GM23338 (cell line): ENCODE data around the gene OSBPL3. TPM values are rescaled to one million over a fixed set of nuclear protein-coding genes. Genes with fewer than 3 reads are reported as not detected.

ENCODE experiments used
- ATAC-seq: fragments of 200-7000 bp; cut with Tn5 transposase; 3 replicates; pipeline ENCODE4 v1.9.1; 2020
- DNase-seq: peaks from one replicate; pipeline ENCODE4 v3.0.0-alpha.2; 2015; ENCODE audit warnings: low spot score
- H2AFZ ChIP-seq: fragments of 200-600 bp; sonication (generic); 2 replicates; pipeline ENCODE4 v1.8.0; 2016; ENCODE audit warnings: antibody characterized with exemption, mild to moderate bottlenecking, moderate library complexity
- H3F3A ChIP-seq: fragments of 200-600 bp; sonication (generic); replicated peaks from 2 replicates; pipeline ENCODE4 v1.8.0; 2017; ENCODE audit warnings: antibody characterized with exemption, mixed run types, low read depth
- H3K27ac ChIP-seq: fragments of 200-600 bp; sonication (generic); 2 replicates; pipeline ENCODE4 v1.6.1; 2016; ENCODE audit warnings: low read depth
- H3K27me3 ChIP-seq: fragments of 200-600 bp; sonication (generic); 2 replicates; pipeline ENCODE4 v1.8.0; 2016; ENCODE audit warnings: mild to moderate bottlenecking, mixed run types, moderate library complexity; ENCODE audit not compliant: insufficient read depth
- H3K36me3 ChIP-seq: fragments of 200-600 bp; sonication (generic); 2 replicates; pipeline ENCODE4 v1.8.0; 2016; ENCODE audit warnings: mild to moderate bottlenecking; ENCODE audit not compliant: insufficient read depth
- H3K4me1 ChIP-seq: fragments of 200-600 bp; sonication (generic); 2 replicates; pipeline ENCODE4 v1.8.0; 2016; ENCODE audit warnings: mild to moderate bottlenecking, moderate library complexity; ENCODE audit not compliant: insufficient read depth
- H3K4me2 ChIP-seq: fragments of 200-600 bp; sonication (generic); 2 replicates; pipeline ENCODE4 v1.7.1; 2017; ENCODE audit warnings: mixed run types
- H3K4me3 ChIP-seq: fragments of 200-600 bp; sonication (generic); 2 replicates; pipeline ENCODE4 v1.6.1; 2016; ENCODE audit warnings: mixed run types
- H3K79me2 ChIP-seq: fragments of 200-600 bp; sonication (generic); replicated peaks from 2 replicates; pipeline ENCODE4 v1.8.0; 2017; ENCODE audit warnings: mild to moderate bottlenecking; ENCODE audit not compliant: insufficient read depth
- H3K9me2 ChIP-seq: fragments of 200-600 bp; sonication (generic); 2 replicates; pipeline ENCODE4 v1.8.0; 2017; ENCODE audit not compliant: insufficient read depth
- H4K20me1 ChIP-seq: fragments of 200-600 bp; sonication (generic); replicated peaks from 2 replicates; pipeline ENCODE4 v1.8.0; 2017; ENCODE audit warnings: mild to moderate bottlenecking; ENCODE audit not compliant: insufficient read depth
- H3K27ac Mint-ChIP-seq: 2 replicates; pipeline ENCODE4 v1.8.0; 2020; ENCODE audit warnings: inconsistent platforms, mild to moderate bottlenecking, moderate library complexity, mixed read lengths
- H3K27me3 Mint-ChIP-seq: 3 replicates; pipeline ENCODE4 v1.8.0; 2022; ENCODE audit warnings: low read depth, mild to moderate bottlenecking, moderate library complexity, mixed read lengths, inconsistent platforms; ENCODE audit not compliant: insufficient read depth, poor library complexity
- H3K36me3 Mint-ChIP-seq: 3 replicates; pipeline ENCODE4 v1.8.0; 2021; ENCODE audit warnings: low read depth, mild to moderate bottlenecking, inconsistent platforms, moderate library complexity, mixed read lengths
- H3K4me1 Mint-ChIP-seq: 3 replicates; pipeline ENCODE4 v1.8.0; 2020; ENCODE audit warnings: mild to moderate bottlenecking, inconsistent platforms, mixed read lengths
- H3K4me3 Mint-ChIP-seq: 3 replicates; pipeline ENCODE4 v1.8.0; 2021; ENCODE audit warnings: moderate library complexity, mild to moderate bottlenecking, inconsistent platforms, mixed read lengths
- H3K9me3 Mint-ChIP-seq: 3 replicates; pipeline ENCODE4 v1.8.0; 2020; ENCODE audit warnings: moderate library complexity, mild to moderate bottlenecking, inconsistent platforms, mixed read lengths
- CREB1 ChIP-seq: fragments of 250-450 bp; sonication (Bioruptor Pico); IDR thresholded peaks from 2 replicates; pipeline ENCODE4 v1.5.0; 2020; ENCODE audit warnings: low read depth, mild to moderate bottlenecking, moderate library complexity
- EZH2 ChIP-seq: fragments of 200-600 bp; sonication (generic); IDR thresholded peaks from one replicate; pipeline ENCODE4 v1.8.0; 2017; ENCODE audit warnings: antibody characterized with exemption, mild to moderate bottlenecking, low read depth; ENCODE audit not compliant: unreplicated experiment
- EZH2phosphoT487 ChIP-seq: fragments of 200-600 bp; sonication (generic); IDR thresholded peaks from one replicate; pipeline ENCODE4 v1.8.1; 2018; ENCODE audit warnings: antibody characterized with exemption; ENCODE audit not compliant: unreplicated experiment
- JUNB ChIP-seq: IDR thresholded peaks from one replicate; pipeline ENCODE4 v1.6.1; 2016; ENCODE audit warnings: antibody characterized with exemption; ENCODE audit not compliant: unreplicated experiment
- NANOG ChIP-seq: IDR thresholded peaks from 2 replicates; pipeline ENCODE4 v1.6.1; 2016; ENCODE audit warnings: antibody characterized with exemption, borderline replicate concordance
- POLR2AphosphoS5 ChIP-seq: IDR thresholded peaks from 2 replicates; pipeline ENCODE4 v1.6.1; 2016; ENCODE audit warnings: antibody characterized with exemption, low read depth
- STAT1 ChIP-seq: IDR thresholded peaks from one replicate; pipeline ENCODE4 v1.6.1; 2016; ENCODE audit warnings: antibody characterized with exemption; ENCODE audit not compliant: unreplicated experiment
- ZNF114 ChIP-seq: fragments of 250-450 bp; sonication (Bioruptor Pico); IDR thresholded peaks from 2 replicates; pipeline ENCODE4 v1.5.0; 2020; ENCODE audit warnings: mild to moderate bottlenecking, moderate library complexity
- ZNF331 ChIP-seq: fragments of 250-450 bp; sonication (Bioruptor Pico); IDR thresholded peaks from 2 replicates; pipeline ENCODE4 v1.5.0; 2020; ENCODE audit warnings: low read depth, mild to moderate bottlenecking, moderate library complexity
- polyA plus RNA-seq: library from polyadenylated mRNA; unstranded; fragments of >200 nt; fragmentation: Nextera tagmentation; extraction: Ambion mirVana; gene quantifications from 2 replicates; pipeline ENCODE4 v1.2.1, GENCODE V29; 2016
- total RNA-seq: library from RNA; depleted of rRNA; stranded (reverse); fragments of >200 nt; shearing (Covaris generic); gene quantifications from 2 replicates; pipeline ENCODE4 v1.2.3, GENCODE V29; 2014
- TF ChIP-seq, protein P1 (sequence below), 2 experiments: fragments of 200-600 bp in 1 of 2; sonication (generic) in 1 of 2; conservative IDR thresholded peaks; 2 replicates each; pipeline versions ENCODE4 v1.5.1 to v1.6.1; 2016 to 2017; ENCODE audit warnings: antibody characterized with exemption in 2 of 2, low read depth in 2 of 2, mild to moderate bottlenecking in 2 of 2, moderate library complexity in 1 of 2
- TF ChIP-seq, protein P2 (sequence below): fragments of 250-450 bp; sonication (Bioruptor Pico); IDR thresholded peaks from 2 replicates; pipeline ENCODE4 v1.5.0; 2020; ENCODE audit warnings: mild to moderate bottlenecking, moderate library complexity
- TF ChIP-seq, protein P3 (sequence below): IDR thresholded peaks from 2 replicates; pipeline ENCODE4 v1.6.1; 2016; ENCODE audit warnings: antibody characterized with exemption

The OSBPL3 gene
- total and polyA plus RNA-seq, 2 experiments from 2014 or later = 7.2 to 15.7 TPM

DNA sequence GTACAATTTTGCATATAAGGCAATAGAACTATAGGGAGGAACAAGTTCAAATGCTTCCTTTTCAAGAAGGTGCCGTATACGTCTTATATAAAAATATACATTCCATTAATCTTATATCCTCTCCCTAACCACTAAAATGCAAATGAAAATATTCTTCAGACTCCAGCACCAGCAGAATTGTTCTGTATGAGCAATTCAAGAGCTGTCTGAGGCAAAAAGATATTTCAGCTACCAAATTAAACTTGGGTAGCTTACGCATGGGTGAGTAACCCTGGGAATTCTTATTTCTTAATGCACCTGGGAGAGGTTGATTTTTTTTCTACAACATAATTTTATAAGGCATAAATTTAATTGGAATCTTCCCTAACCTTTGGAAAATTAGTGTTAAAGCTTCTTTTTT, 180.5 kb downstream of the OSBPL3 start:
- Histone ChIP-seq H3K4me3 (no peak overlapping the region), H2AFZ (no peak overlapping the region), H3K4me1 (no peaks in the 10 kb centered on the region), H3K4me2 (no peak overlapping the region), H3K27me3 (no peaks in the 10 kb centered on the region), H3K36me3 (0 out of 2 replicates have a peak, but pooled peaks cover 12% of the 10 kb centered on the region), H3K27ac (no peak overlapping the region), H4K20me1 (no peaks in the 10 kb centered on the region), H3K79me2 (no peaks in the 10 kb centered on the region), H3K9me2 (no peaks in the 10 kb centered on the region), H3F3A (no peaks in the 10 kb centered on the region)
- no peak for TF ChIP-seq JUNB
- no peak for TF ChIP-seq EZH2
- TF ChIP-seq, protein P1, sequence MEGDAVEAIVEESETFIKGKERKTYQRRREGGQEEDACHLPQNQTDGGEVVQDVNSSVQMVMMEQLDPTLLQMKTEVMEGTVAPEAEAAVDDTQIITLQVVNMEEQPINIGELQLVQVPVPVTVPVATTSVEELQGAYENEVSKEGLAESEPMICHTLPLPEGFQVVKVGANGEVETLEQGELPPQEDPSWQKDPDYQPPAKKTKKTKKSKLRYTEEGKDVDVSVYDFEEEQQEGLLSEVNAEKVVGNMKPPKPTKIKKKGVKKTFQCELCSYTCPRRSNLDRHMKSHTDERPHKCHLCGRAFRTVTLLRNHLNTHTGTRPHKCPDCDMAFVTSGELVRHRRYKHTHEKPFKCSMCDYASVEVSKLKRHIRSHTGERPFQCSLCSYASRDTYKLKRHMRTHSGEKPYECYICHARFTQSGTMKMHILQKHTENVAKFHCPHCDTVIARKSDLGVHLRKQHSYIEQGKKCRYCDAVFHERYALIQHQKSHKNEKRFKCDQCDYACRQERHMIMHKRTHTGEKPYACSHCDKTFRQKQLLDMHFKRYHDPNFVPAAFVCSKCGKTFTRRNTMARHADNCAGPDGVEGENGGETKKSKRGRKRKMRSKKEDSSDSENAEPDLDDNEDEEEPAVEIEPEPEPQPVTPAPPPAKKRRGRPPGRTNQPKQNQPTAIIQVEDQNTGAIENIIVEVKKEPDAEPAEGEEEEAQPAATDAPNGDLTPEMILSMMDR (conservative IDR thresholded peaks at IDR 0.05; ENCODE audit: low read depth in 2 of 2) = no peak
- TF ChIP-seq ZNF114 (CRISPR knock-in tag) = no peak
- TF ChIP-seq, protein P2, sequence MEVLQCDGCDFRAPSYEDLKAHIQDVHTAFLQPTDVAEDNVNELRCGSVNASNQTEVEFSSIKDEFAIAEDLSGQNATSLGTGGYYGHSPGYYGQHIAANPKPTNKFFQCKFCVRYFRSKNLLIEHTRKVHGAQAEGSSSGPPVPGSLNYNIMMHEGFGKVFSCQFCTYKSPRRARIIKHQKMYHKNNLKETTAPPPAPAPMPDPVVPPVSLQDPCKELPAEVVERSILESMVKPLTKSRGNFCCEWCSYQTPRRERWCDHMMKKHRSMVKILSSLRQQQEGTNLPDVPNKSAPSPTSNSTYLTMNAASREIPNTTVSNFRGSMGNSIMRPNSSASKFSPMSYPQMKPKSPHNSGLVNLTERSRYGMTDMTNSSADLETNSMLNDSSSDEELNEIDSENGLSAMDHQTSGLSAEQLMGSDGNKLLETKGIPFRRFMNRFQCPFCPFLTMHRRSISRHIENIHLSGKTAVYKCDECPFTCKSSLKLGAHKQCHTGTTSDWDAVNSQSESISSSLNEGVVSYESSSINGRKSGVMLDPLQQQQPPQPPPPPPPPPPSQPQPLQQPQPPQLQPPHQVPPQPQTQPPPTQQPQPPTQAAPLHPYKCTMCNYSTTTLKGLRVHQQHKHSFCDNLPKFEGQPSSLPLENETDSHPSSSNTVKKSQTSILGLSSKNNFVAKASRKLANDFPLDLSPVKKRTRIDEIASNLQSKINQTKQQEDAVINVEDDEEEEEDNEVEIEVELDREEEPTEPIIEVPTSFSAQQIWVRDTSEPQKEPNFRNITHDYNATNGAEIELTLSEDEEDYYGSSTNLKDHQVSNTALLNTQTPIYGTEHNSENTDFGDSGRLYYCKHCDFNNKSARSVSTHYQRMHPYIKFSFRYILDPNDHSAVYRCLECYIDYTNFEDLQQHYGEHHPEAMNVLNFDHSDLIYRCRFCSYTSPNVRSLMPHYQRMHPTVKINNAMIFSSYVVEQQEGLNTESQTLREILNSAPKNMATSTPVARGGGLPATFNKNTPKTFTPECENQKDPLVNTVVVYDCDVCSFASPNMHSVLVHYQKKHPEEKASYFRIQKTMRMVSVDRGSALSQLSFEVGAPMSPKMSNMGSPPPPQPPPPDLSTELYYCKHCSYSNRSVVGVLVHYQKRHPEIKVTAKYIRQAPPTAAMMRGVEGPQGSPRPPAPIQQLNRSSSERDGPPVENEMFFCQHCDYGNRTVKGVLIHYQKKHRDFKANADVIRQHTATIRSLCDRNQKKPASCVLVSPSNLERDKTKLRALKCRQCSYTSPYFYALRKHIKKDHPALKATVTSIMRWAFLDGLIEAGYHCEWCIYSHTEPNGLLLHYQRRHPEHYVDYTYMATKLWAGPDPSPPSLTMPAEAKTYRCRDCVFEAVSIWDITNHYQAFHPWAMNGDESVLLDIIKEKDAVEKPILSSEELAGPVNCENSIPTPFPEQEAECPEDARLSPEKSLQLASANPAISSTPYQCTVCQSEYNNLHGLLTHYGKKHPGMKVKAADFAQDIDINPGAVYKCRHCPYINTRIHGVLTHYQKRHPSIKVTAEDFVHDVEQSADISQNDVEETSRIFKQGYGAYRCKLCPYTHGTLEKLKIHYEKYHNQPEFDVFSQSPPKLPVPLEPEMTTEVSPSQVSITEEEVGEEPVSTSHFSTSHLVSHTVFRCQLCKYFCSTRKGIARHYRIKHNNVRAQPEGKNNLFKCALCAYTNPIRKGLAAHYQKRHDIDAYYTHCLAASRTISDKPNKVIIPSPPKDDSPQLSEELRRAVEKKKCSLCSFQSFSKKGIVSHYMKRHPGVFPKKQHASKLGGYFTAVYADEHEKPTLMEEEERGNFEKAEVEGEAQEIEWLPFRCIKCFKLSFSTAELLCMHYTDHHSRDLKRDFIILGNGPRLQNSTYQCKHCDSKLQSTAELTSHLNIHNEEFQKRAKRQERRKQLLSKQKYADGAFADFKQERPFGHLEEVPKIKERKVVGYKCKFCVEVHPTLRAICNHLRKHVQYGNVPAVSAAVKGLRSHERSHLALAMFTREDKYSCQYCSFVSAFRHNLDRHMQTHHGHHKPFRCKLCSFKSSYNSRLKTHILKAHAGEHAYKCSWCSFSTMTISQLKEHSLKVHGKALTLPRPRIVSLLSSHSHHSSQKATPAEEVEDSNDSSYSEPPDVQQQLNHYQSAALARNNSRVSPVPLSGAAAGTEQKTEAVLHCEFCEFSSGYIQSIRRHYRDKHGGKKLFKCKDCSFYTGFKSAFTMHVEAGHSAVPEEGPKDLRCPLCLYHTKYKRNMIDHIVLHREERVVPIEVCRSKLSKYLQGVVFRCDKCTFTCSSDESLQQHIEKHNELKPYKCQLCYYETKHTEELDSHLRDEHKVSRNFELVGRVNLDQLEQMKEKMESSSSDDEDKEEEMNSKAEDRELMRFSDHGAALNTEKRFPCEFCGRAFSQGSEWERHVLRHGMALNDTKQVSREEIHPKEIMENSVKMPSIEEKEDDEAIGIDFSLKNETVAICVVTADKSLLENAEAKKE (CRISPR knock-in tag) = no peak
- TF ChIP-seq POLR2AphosphoS5 = no peak
- TF ChIP-seq, protein P3, sequence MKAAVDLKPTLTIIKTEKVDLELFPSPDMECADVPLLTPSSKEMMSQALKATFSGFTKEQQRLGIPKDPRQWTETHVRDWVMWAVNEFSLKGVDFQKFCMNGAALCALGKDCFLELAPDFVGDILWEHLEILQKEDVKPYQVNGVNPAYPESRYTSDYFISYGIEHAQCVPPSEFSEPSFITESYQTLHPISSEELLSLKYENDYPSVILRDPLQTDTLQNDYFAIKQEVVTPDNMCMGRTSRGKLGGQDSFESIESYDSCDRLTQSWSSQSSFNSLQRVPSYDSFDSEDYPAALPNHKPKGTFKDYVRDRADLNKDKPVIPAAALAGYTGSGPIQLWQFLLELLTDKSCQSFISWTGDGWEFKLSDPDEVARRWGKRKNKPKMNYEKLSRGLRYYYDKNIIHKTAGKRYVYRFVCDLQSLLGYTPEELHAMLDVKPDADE = no peak
- TF ChIP-seq CREB1 (CRISPR knock-in tag) = no peak
- no peak for TF ChIP-seq NANOG
- TF ChIP-seq EZH2phosphoT487 = no peak
- no peak for TF ChIP-seq ZNF331
- TF ChIP-seq STAT1 = no peak
- no peak overlapping the region for H3K27ac Mint-ChIP-seq
- no peaks in the 10 kb centered on the region for H3K27me3 Mint-ChIP-seq
- no peak for DNase-seq
- H3K36me3 Mint-ChIP-seq = peaks cover 33% of the 10 kb centered on the region
- peaks cover 9% of the 10 kb centered on the region for H3K4me1 Mint-ChIP-seq
- no peak overlapping the region for H3K4me3 Mint-ChIP-seq
- no peaks in the 10 kb centered on the region for H3K9me3 Mint-ChIP-seq
- ATAC-seq = no peak
